GM12878 (cell line): Measurements from ENCODE around the gene CD68. TPM values are rescaled to one million over a fixed set of nuclear protein-coding genes. Genes with fewer than 3 reads are reported as not detected.

Experiments
- EED ChIP-seq: sonication (generic); IDR thresholded peaks from 2 replicates; pipeline ENCODE4 v1.6.1; 2016; ENCODE audit warnings: antibody characterized with exemption, low read depth
- IKZF1 ChIP-seq: fragments of 450-650 bp; conservative IDR thresholded peaks from 2 replicates; pipeline ENCODE4 v1.6.1; 2017; ENCODE audit warnings: antibody characterized with exemption, mild to moderate bottlenecking
- KDM1A ChIP-seq: fragments of 200-600 bp; sonication (generic); IDR thresholded peaks from 2 replicates; pipeline ENCODE4 v1.6.1; 2016; ENCODE audit warnings: borderline replicate concordance
- MEF2A ChIP-seq: IDR thresholded peaks from 2 replicates; pipeline ENCODE4 v1.6.1; 2011; ENCODE audit warnings: low read depth, mild to moderate bottlenecking, low read length, moderate library complexity; ENCODE audit not compliant: insufficient read depth
- POLR2AphosphoS5 ChIP-seq: IDR thresholded peaks from 2 replicates; pipeline ENCODE4 v1.6.1; 2011; ENCODE audit warnings: mild to moderate bottlenecking, low read length, inconsistent platforms
- RAD21 ChIP-seq: IDR thresholded peaks from 2 replicates; pipeline ENCODE4 v1.6.1; 2011; ENCODE audit warnings: mild to moderate bottlenecking, low read depth, low read length, moderate library complexity; ENCODE audit not compliant: insufficient read depth
- RB1 ChIP-seq: fragments of 450-650 bp; formaldehyde crosslinking; IDR thresholded peaks from 2 replicates; pipeline ENCODE4 v1.6.1; 2017; ENCODE audit warnings: mild to moderate bottlenecking, borderline replicate concordance
- RFX5 ChIP-seq: IDR thresholded peaks from 2 replicates; pipeline ENCODE4 v1.6.1; 2011; ENCODE audit warnings: low read depth, low read length, improper control_type of control experiment
- SMC3 ChIP-seq: IDR thresholded peaks from 2 replicates; pipeline ENCODE4 v1.6.1; 2011; ENCODE audit warnings: low read length, improper control_type of control experiment, borderline replicate concordance
- polyA plus RNA-seq, 11 experiments: library from polyadenylated mRNA; depleted of rRNA in 4 of 11; unstranded in 6 of 11; stranded (reverse) in 5 of 11; fragments of >200 nt; fragmentation: Nextera tagmentation in 4 of 11; fragmentation: Illumina TruSeq in 1 of 11; extraction: Ambion mirVana in 4 of 11; extraction: Trizol in 1 of 11; gene quantifications; 1 replicate in 1 of 11; 2 replicates in 10 of 11; pipeline versions ENCODE4 v1.2.1 to v1.2.3, GENCODE V29; 2011 to 2016; ENCODE audit warnings: inconsistent platforms in 2 of 11, missing spikeins in 2 of 11, low read depth in 1 of 11
- total RNA-seq, 4 experiments: library from RNA; depleted of rRNA in 3 of 4; stranded (reverse); fragments of >200 nt in 3 of 4; fragmentation: Illumina TruSeq in 1 of 4; extraction: Trizol in 1 of 4; gene quantifications; 2 replicates each; pipeline versions ENCODE4 v1.2.1 to v1.2.3, GENCODE V29; 2013 to 2021
- TF ChIP-seq, protein P1 (sequence below): fragments of 450-650 bp; IDR thresholded peaks from 2 replicates; pipeline ENCODE4 v1.6.1; 2018; ENCODE audit warnings: mild to moderate bottlenecking, low read depth, moderate library complexity; ENCODE audit not compliant: partially characterized antibody
- TF ChIP-seq, protein P2 (sequence below), 3 experiments: IDR thresholded peaks in 2 of 3; conservative IDR thresholded peaks in 1 of 3; 2 replicates each; pipeline ENCODE4 v1.5.1; 2011; ENCODE audit warnings: low read depth in 3 of 3, low read length in 3 of 3, mild to moderate bottlenecking in 3 of 3, control low read depth in 2 of 3, moderate library complexity in 2 of 3, inconsistent platforms in 1 of 3, mixed read lengths in 1 of 3; ENCODE audit not compliant: control insufficient read depth in 2 of 3, insufficient read depth in 1 of 3; ENCODE audit errors: extremely low read depth in 1 of 3

Gene CD68
- total and polyA plus RNA-seq, 10 of the 15 experiments (the other 5 are each of a cell fraction or from before 2014, with no cell fraction given) = 2.6 to 6.9 (median 3.8) TPM

DNA sequence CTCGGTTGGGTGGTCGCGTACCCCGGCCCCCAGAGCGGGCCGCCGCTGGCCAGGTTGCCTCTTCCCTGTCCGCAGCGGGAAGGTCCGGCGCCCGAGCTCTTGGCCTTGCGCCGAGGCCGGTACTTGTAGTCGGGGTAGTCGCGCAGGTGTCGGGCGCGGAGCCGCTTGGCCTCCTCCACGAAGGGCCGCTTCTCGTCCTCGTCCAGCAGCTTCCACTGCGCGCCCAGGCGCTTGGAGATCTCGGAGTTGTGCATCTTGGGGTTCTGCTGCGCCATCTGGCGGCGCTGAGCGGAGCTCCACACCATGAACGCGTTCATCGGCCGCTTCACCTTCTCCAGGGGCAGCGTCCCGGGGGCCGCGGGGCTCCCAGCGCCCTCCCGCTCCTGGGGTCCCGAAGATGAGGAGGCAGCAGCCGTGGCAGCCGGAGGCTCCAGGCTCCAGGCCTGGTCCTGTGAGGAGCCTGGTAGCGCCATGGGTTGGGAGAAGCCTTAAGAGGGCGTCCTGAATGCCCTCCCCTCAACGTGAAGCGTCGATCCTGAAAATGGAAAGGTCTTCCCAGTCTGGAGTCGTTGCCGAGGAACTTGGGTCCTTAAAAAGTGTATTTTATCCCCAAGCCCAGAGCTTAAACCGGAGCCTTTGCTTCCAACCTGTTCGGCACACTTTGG lies 9.9 kb downstream of the CD68 start (continued):
- TF ChIP-seq, protein P1, sequence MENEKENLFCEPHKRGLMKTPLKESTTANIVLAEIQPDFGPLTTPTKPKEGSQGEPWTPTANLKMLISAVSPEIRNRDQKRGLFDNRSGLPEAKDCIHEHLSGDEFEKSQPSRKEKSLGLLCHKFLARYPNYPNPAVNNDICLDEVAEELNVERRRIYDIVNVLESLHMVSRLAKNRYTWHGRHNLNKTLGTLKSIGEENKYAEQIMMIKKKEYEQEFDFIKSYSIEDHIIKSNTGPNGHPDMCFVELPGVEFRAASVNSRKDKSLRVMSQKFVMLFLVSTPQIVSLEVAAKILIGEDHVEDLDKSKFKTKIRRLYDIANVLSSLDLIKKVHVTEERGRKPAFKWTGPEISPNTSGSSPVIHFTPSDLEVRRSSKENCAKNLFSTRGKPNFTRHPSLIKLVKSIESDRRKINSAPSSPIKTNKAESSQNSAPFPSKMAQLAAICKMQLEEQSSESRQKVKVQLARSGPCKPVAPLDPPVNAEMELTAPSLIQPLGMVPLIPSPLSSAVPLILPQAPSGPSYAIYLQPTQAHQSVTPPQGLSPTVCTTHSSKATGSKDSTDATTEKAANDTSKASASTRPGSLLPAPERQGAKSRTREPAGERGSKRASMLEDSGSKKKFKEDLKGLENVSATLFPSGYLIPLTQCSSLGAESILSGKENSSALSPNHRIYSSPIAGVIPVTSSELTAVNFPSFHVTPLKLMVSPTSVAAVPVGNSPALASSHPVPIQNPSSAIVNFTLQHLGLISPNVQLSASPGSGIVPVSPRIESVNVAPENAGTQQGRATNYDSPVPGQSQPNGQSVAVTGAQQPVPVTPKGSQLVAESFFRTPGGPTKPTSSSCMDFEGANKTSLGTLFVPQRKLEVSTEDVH = no peak
- no peak for TF ChIP-seq RFX5
- no peak for TF ChIP-seq RB1
- TF ChIP-seq POLR2AphosphoS5 = no peak; the same call in 1 of the 2 replicates
- no peak for TF ChIP-seq KDM1A
- no peak for TF ChIP-seq IKZF1
- TF ChIP-seq MEF2A = no peak
- peak; percentile 66; the same call in 1 of the 2 replicates for TF ChIP-seq SMC3
- TF ChIP-seq EED = no peak
- TF ChIP-seq, protein P2, sequence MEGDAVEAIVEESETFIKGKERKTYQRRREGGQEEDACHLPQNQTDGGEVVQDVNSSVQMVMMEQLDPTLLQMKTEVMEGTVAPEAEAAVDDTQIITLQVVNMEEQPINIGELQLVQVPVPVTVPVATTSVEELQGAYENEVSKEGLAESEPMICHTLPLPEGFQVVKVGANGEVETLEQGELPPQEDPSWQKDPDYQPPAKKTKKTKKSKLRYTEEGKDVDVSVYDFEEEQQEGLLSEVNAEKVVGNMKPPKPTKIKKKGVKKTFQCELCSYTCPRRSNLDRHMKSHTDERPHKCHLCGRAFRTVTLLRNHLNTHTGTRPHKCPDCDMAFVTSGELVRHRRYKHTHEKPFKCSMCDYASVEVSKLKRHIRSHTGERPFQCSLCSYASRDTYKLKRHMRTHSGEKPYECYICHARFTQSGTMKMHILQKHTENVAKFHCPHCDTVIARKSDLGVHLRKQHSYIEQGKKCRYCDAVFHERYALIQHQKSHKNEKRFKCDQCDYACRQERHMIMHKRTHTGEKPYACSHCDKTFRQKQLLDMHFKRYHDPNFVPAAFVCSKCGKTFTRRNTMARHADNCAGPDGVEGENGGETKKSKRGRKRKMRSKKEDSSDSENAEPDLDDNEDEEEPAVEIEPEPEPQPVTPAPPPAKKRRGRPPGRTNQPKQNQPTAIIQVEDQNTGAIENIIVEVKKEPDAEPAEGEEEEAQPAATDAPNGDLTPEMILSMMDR (IDR thresholded peaks at IDR 0.05 in 2 of 3, conservative IDR thresholded peaks at IDR 0.05 in 1 of 3; ENCODE audit: control insufficient read depth in 2 of 3, extremely low read depth in 1 of 3, insufficient read depth in 1 of 3, low read depth in 3 of 3, low read length in 3 of 3) = peak; percentile 55 to 72 (median 65); a peak in 5 of 6 replicates
- peak; percentile 42 for TF ChIP-seq RAD21
